HCEC 1CT (cell line): ENCODE results near the gene LRRC23.
A peak's percentile ranks its signal among the peaks of the same experiment; 100 is the strongest.
"Not testable (repeated sequence)": the region's sequence is repeated elsewhere in the genome, so short reads cannot be mapped to it uniquely, and the experiment has no call there.

Experiments used
- DNase-seq: peaks from one replicate; pipeline ENCODE4 v3.0.0-alpha.2; 2017

Gene LRRC23

GRCh38 chr12:6903722-6904121 lies 900 bp upstream of the LRRC23 start:
- no peak for DNase-seq

- DNase-seq: no peak
Measured at GRCh38 chr12:6905414-6906040, 905 bp downstream of the LRRC23 start.

GRCh38 chr12:6908141-6908540 lies 3.5 kb downstream of the LRRC23 start:
- DNase-seq: not testable (repeated sequence)

GRCh38 chr12:6909421-6910145 lies 5.0 kb downstream of the LRRC23 start:
- no peak for DNase-seq

- DNase-seq: no peak
Measured at GRCh38 chr12:6912164-6912935, 7.7 kb downstream of the LRRC23 start.

- DNase-seq: peak; percentile 59
Measured at GRCh38 chr12:6914246-6914946, 9.8 kb downstream of the LRRC23 start, which contains the start of gene ENO2. Gene ENO2 (plus strand): TSS chr12:6914580. CDS start chr12:6915833, 1,253 bp downstream.

GRCh38 chr12:6914947-6915788 lies 10.5 kb downstream of the LRRC23 start:
- no peak for DNase-seq

- no peak for DNase-seq
Measured at GRCh38 chr12:6915789-6916285, 11.2 kb downstream of the LRRC23 start.

- DNase-seq: no peak
Measured at GRCh38 chr12:6916426-6917200, 12.0 kb downstream of the LRRC23 start.

GRCh38 chr12:6917491-6918231 lies 13.0 kb downstream of the LRRC23 start:
- no peak for DNase-seq

- DNase-seq: no peak
Measured at GRCh38 chr12:6919588-6919987, 15.0 kb downstream of the LRRC23 start.

GRCh38 chr12:6921539-6921938 lies 16.9 kb downstream of the LRRC23 start:
- no peak for DNase-seq

GRCh38 chr12:6921996-6922946 lies 17.6 kb downstream of the LRRC23 start:
- no peak for DNase-seq

GRCh38 chr12:6923003-6923732 lies 18.5 kb downstream of the LRRC23 start:
- no peak for DNase-seq

- DNase-seq: no peak
Measured at GRCh38 chr12:6923851-6924250, 19.2 kb downstream of the LRRC23 start.

GRCh38 chr12:6925239-6925539 lies 20.6 kb downstream of the LRRC23 start:
- DNase-seq: no peak

- DNase-seq: peak; percentile 90
Measured at GRCh38 chr12:6925540-6926279, 21.1 kb downstream of the LRRC23 start.
